ENCODE data around the gene CBX1. TPM values are rescaled to one million over a fixed set of nuclear protein-coding genes. Genes with fewer than 3 reads are reported as not detected.

The CBX1 gene
- total and polyA plus RNA-seq, 2 of the 13 experiments (the other 11 are each of a cell fraction or from before 2014, with no cell fraction given): 17.8 to 108 TPM

GRCh38 chr17:48150597-48151001 is 49.3 kb upstream of the CBX1 start:
- no peak overlapping the region for H3K27ac ChIP-seq (ENCODE audit: extremely low read length, insufficient read depth, low read length)
- H4K20me1 ChIP-seq (ENCODE audit: insufficient read depth, low read length): no peaks in the 10 kb centered on the region
- H3K4me2 ChIP-seq (ENCODE audit: low read depth, low read length): no peak overlapping the region
- no peaks in the 10 kb centered on the region for H3K79me2 ChIP-seq (ENCODE audit: insufficient read depth, low read length)
- H3K4me1 ChIP-seq (ENCODE audit: insufficient read depth, low read length): peaks cover 11% of the 10 kb centered on the region
- ChIA-PET CTCF (ENCODE audit: low intra/inter-chr PET ratio, low total read pairs) (no interaction called here), POLR2A (no interaction called here)
- WGBS (ENCODE audit: low lambda C conversion rate): 34% methylated on average over 11 of the region's 11 CpGs
- no peak for TF ChIP-seq POLR2G (IDR thresholded peaks at IDR 0.05; ENCODE audit: low read depth, low read length)
- TF ChIP-seq, protein P1, sequence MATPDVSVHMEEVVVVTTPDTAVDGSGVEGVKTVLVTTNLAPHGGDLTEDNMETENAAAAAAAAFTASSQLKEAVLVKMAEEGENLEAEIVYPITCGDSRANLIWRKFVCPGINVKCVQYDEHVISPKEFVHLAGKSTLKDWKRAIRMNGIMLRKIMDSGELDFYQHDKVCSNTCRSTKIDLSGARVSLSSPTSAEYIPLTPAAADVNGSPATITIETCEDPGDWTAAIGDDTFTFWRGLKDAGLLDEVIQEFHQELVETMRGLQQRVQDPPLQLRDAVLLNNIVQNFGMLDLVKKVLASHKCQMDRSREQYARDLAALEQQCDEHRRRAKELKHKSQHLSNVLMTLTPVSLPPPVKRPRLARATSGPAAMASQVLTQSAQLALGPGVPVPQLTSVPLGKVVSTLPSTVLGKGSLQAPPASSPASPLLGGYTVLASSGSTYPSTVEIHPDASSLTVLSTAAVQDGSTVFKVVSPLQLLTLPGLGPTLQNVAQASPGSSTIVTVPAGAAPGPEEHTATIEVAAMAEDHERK (CRISPR knock-in tag; IDR thresholded peaks at IDR 0.05; ENCODE audit: low read depth): no peak
- TF ChIP-seq ZNF569 (CRISPR knock-in tag; IDR thresholded peaks at IDR 0.05; ENCODE audit: borderline replicate concordance): no peak
- no peak for TF ChIP-seq PHB2 (IDR thresholded peaks at IDR 0.05; ENCODE audit: partially characterized antibody)
- TF ChIP-seq GPN1 (CRISPR knock-in tag; IDR thresholded peaks at IDR 0.05; ENCODE audit: borderline replicate concordance): no peak
- TF ChIP-seq ZMAT3 (CRISPR knock-in tag; conservative IDR thresholded peaks at IDR 0.05): no peak
- no peak for TF ChIP-seq ZEB1 (IDR thresholded peaks at IDR 0.05; ENCODE audit: insufficient replicate concordance, low read depth)
- no peak for TF ChIP-seq FOXJ3 (CRISPR knock-in tag; IDR thresholded peaks at IDR 0.05; ENCODE audit: borderline replicate concordance)
- TF ChIP-seq ZNF614 (CRISPR knock-in tag; IDR thresholded peaks at IDR 0.05; ENCODE audit: borderline replicate concordance): no peak
- no peak for TF ChIP-seq ZNF432 (CRISPR knock-in tag; IDR thresholded peaks at IDR 0.05; ENCODE audit: borderline replicate concordance)
- TF ChIP-seq IRF9 (CRISPR knock-in tag; IDR thresholded peaks at IDR 0.05; ENCODE audit: borderline replicate concordance): no peak
- no peak for TF ChIP-seq TCF7L2 (IDR thresholded peaks at IDR 0.05; ENCODE audit: low read depth, low read length)
- no peak for TF ChIP-seq ZNF567 (CRISPR knock-in tag; IDR thresholded peaks at IDR 0.05; ENCODE audit: borderline replicate concordance)
- TF ChIP-seq CBX2 (IDR thresholded peaks at IDR 0.05; ENCODE audit: low read depth, low read length): no peak
- no peak for TF ChIP-seq CBX2 (CRISPR knock-in tag; IDR thresholded peaks at IDR 0.05; ENCODE audit: low read depth)
- TF ChIP-seq ZNF747 (CRISPR knock-in tag; IDR thresholded peaks at IDR 0.05; ENCODE audit: borderline replicate concordance): no peak
- TF ChIP-seq RELA (CRISPR knock-in tag; IDR thresholded peaks at IDR 0.05): no peak
- TF ChIP-seq, protein P2, sequence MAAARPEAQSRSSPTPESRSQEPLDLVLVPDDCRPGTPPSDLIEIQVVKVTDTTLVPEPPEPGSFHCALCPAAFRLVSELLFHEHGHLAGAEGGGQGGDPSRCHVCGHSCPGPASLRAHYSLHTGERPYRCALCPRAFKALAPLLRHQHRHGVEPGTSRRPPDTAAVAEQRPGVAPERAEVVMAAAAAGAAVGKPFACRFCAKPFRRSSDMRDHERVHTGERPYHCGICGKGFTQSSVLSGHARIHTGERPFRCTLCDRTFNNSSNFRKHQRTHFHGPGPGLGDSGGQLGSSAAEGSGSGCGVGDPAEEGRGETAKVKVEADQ (CRISPR knock-in tag; IDR thresholded peaks at IDR 0.05; ENCODE audit: borderline replicate concordance): no peak
- TF ChIP-seq ZNF652 (CRISPR knock-in tag; IDR thresholded peaks at IDR 0.05; ENCODE audit: borderline replicate concordance, low read depth): no peak
- no peak for ATAC-seq
- H3K36me3 ChIP-seq (replicated peaks in 1 of 2; ENCODE audit: control insufficient read depth in 1 of 2, insufficient read depth in 2 of 2, low read length in 2 of 2): no peaks in the 10 kb centered on the region
- H3K4me3 ChIP-seq (replicated peaks in 1 of 3; ENCODE audit: insufficient read depth in 1 of 3, low read depth in 2 of 3, low read length in 3 of 3): no peak overlapping the region
- H2AFZ ChIP-seq (ENCODE audit: low read length): no peak overlapping the region
- intact Hi-C loops (cut with micrococcal nuclease; ENCODE audit: unreplicated experiment) (loop anchor here (10.0 kb wide), 1 partner anchor 184 kb away; no protein-coding TSS in a partner anchor), in situ Hi-C loops (cut with HindIII; ENCODE audit: extremely low pct_ligation_motif_present, low pct_unique_long_range_greater_than_20kb) (loop anchor here (5.0 kb wide), 1 partner anchor 447 kb away; no protein-coding TSS in a partner anchor)
- H3K9ac ChIP-seq (ENCODE audit: insufficient read depth, low read depth, low read length): no peak overlapping the region
- H3K27me3 ChIP-seq (ENCODE audit: control insufficient read depth in 1 of 2, insufficient read depth in 2 of 2, low read length in 2 of 2): peaks cover 0 to 7% of the 10 kb centered on the region in 2 experiments; a peak in 2 of 5 replicates
- no peak for DNase-seq (ENCODE audit: low spot score)
- no peaks in the 10 kb centered on the region for H3K9me3 ChIP-seq (ENCODE audit: low read length)
- FAIRE-seq: no peak
- BruUV-seq (replicated peaks): no TSS peak
